ENCODE measurements around the gene KIRREL2.

- TF ChIP-seq POLR2A (IDR thresholded peaks at IDR 0.05; ENCODE audit: low read length) (no peak), GATA1 (IDR thresholded peaks at IDR 0.05; ENCODE audit: low read depth, low read length) (no peak)
These were observed 45.3 kb downstream of the KIRREL2 start, which contains the start of gene HCST for GRCh38 chr19:35901854-35902661.

All from erythroblast (primary cell).